Measurements from ENCODE around the gene SPOUT1. TPM values are rescaled to one million over a fixed set of nuclear protein-coding genes. Genes with fewer than 3 reads are reported as not detected.

SPOUT1 gene
- total RNA-seq, 6 donors from 2014 or later: 10.5 to 108 (median 41.7) TPM

GRCh38 chr9:128840524-128840923 lies 10.9 kb upstream of the SPOUT1 start:
- Histone ChIP-seq H3K36me3 (peaks cover 0 to 9% (median under 1%) of the 10 kb centered on the region in 4 donors), H3K27me3 (no peaks in the 10 kb centered on the region), H3K4me3 (no peak overlapping the region), H3K9me3 (no peaks in the 10 kb centered on the region), H3K27ac (no peak overlapping the region), H3K4me1 (no peaks in the 10 kb centered on the region)
- no peak for DNase-seq
- WGBS, 2 donors: 89 to 100% methylated on average over 1 of the region's 1 CpG
- no peak for TF ChIP-seq POLR2A (IDR thresholded peaks at IDR 0.05)
- no peak for TF ChIP-seq CTCF (IDR thresholded peaks at IDR 0.05)
- TF ChIP-seq EP300 (IDR thresholded peaks at IDR 0.05): no peak
- no peak for TF ChIP-seq POLR2AphosphoS5 (IDR thresholded peaks at IDR 0.05)
- ATAC-seq (ENCODE audit: low FRiP score in 2 of 2): no peak

DNA sequence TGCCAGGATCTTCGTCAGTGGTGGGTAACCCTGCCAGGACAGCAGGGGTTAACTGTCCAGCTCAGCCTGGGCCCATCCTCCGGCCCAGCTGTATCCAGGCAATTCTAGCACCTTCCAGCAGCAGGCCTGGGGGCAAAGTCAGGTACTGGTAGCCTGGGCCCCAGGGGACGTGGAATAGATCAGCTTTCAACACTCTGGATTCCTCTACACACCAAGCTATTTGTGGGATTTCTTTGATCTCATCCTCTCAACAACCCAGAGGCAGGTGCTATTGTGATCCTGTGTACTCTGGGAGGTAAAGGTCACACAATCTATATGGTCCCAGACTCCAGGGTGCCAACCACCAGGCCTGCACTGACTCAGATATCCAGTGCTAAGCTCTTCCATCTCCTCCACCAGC lies 8.7 kb upstream of the SPOUT1 start:
- TF ChIP-seq EP300 (IDR thresholded peaks at IDR 0.05) (no peak), POLR2A (IDR thresholded peaks at IDR 0.05) (no peak), CTCF (IDR thresholded peaks at IDR 0.05) (no peak), POLR2AphosphoS5 (IDR thresholded peaks at IDR 0.05) (no peak)
- H3K36me3 ChIP-seq: peaks cover 0 to 9% (median 3%) of the 10 kb centered on the region in 4 donors
- ATAC-seq (ENCODE audit: low FRiP score in 2 of 2) (no peak), DNase-seq (no peak)
- no peaks in the 10 kb centered on the region for H3K27me3 ChIP-seq
- no peak overlapping the region for H3K4me3 ChIP-seq
- WGBS, 2 donors: 97% methylated on average over 3 of the region's 3 CpGs; no CpG with 5 or more reads in 1 of the 2 donors
- no peaks in the 10 kb centered on the region for H3K9me3 ChIP-seq
- H3K4me1 ChIP-seq: no peaks in the 10 kb centered on the region
- H3K27ac ChIP-seq: no peak overlapping the region

- WGBS, 2 donors: 86 to 96% methylated on average over 11 to 14 of the region's 14 CpGs
- Histone ChIP-seq H3K36me3 (peaks cover 0 to 7% (median 0%) of the 10 kb centered on the region in 4 donors), H3K4me1 (no peaks in the 10 kb centered on the region), H3K27ac (no peak overlapping the region), H3K9me3 (no peaks in the 10 kb centered on the region), H3K4me3 (no peak overlapping the region), H3K27me3 (no peaks in the 10 kb centered on the region)
- ATAC-seq (ENCODE audit: low FRiP score in 2 of 2) (peak in 1 of 2 donors; percentile 24), DNase-seq (no peak)
- no peak for TF ChIP-seq EP300 (IDR thresholded peaks at IDR 0.05)
Observed at GRCh38 chr9:128836509-128837145, 7.0 kb upstream of the SPOUT1 start.

DNA sequence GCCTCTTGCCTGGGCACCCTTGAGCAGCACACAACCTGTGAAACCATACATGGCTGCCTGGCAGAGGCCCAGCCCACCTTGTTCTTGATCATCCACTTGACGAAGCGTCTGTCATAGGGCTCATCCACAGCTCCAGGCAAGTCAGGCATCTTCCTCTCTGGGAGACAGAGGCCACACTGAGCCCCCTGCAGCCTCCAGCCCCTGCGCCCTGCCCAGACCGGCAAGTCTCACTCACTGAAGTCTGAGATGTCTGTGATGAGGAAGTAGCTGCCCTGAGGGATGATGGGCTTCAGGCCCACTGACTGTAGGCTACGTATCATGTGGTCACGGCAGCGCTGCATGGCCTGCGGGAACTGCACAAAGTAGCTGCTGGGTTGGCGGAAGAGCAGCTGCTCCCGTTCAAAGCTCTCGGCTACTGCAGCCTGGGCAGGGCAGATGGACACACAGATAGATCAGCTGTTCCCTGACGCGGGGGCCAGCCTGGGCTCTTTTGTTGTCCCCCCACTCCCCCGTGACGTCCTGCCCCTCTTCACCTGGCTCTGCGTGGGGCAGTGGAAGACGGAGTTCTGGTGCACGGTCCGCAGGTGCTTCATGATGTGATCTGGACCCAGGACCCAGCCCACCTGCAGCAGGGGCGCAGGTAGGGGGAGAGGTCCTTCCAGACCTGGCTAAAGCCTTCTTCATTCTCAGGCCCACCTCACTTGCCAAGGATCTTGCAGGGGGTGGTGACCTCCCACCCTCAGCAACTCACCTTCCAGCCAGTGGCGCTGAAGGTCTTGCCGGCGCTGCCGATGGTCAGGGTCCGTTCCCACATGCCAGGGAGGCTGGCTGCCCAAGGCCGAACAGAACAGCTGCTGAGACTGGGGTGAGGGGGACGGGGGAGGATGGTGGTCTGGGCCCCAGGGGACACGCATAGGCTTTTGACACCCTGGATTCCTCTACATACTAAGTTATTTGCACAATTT lies 5.9 kb upstream of the SPOUT1 start:
- Histone ChIP-seq H3K4me1 (no peaks in the 10 kb centered on the region), H3K27me3 (no peaks in the 10 kb centered on the region), H3K36me3 (peaks cover 0 to 7% (median 0%) of the 10 kb centered on the region in 4 donors), H3K27ac (no peak overlapping the region), H3K9me3 (no peaks in the 10 kb centered on the region), H3K4me3 (no peak overlapping the region)
- DNase-seq (peak in 1 of 2 donors; percentile 53), ATAC-seq (ENCODE audit: low FRiP score in 2 of 2) (no peak)
- no peak for TF ChIP-seq POLR2AphosphoS5 (IDR thresholded peaks at IDR 0.05)
- TF ChIP-seq POLR2A (IDR thresholded peaks at IDR 0.05): no peak
- TF ChIP-seq CTCF (IDR thresholded peaks at IDR 0.05): no peak
- TF ChIP-seq EP300 (IDR thresholded peaks at IDR 0.05): no peak
- WGBS, 2 donors: 94% methylated on average over 23 to 28 of the region's 28 CpGs

GRCh38 chr9:128833696-128834095 lies 4.1 kb upstream of the SPOUT1 start:
- DNase-seq (no peak), ATAC-seq (ENCODE audit: low FRiP score in 2 of 2) (no peak)
- no peak for TF ChIP-seq CTCF (IDR thresholded peaks at IDR 0.05)
- TF ChIP-seq EP300 (IDR thresholded peaks at IDR 0.05): no peak
- TF ChIP-seq POLR2AphosphoS5 (IDR thresholded peaks at IDR 0.05): no peak
- TF ChIP-seq POLR2A (IDR thresholded peaks at IDR 0.05): no peak
- no peak overlapping the region for H3K27ac ChIP-seq
- no peaks in the 10 kb centered on the region for H3K27me3 ChIP-seq
- no peak overlapping the region for H3K4me3 ChIP-seq
- 91 to 95% methylated on average over 9 to 10 of the region's 10 CpGs for WGBS, 2 donors
- no peaks in the 10 kb centered on the region for H3K9me3 ChIP-seq
- H3K36me3 ChIP-seq: peaks cover 0 to 7% (median 0%) of the 10 kb centered on the region in 4 donors
- H3K4me1 ChIP-seq: peaks cover 6 to 12% (median 11%) of the 10 kb centered on the region in 4 donors

Data from upper lobe of left lung (tissue), 6 donors.